Loucy (cell line): Measurements from ENCODE around the gene CCDC121.

Source experiments
- H2AFZ ChIP-seq: fragments of 200-600 bp; sonication (generic); 2 replicates; pipeline ENCODE4 v1.6.0; 2016; ENCODE audit warnings: antibody characterized with exemption, mild to moderate bottlenecking, low read length, moderate library complexity
- H3F3A ChIP-seq: fragments of 200-600 bp; 2 replicates; pipeline ENCODE4 v1.6.0; 2016; ENCODE audit warnings: antibody characterized with exemption, low read depth, mild to moderate bottlenecking
- H3K27me3 ChIP-seq: fragments of 200-600 bp; sonication (generic); 2 replicates; pipeline ENCODE4 v1.6.1; 2014; ENCODE audit warnings: low read length, mild to moderate bottlenecking; ENCODE audit not compliant: insufficient read depth, poor library complexity, severe bottlenecking
- H3K36me3 ChIP-seq: fragments of 200-600 bp; sonication (generic); 2 replicates; pipeline ENCODE4 v1.6.1; 2016; ENCODE audit warnings: low read length; ENCODE audit not compliant: insufficient read depth
- H3K4me1 ChIP-seq: fragments of 200-600 bp; sonication (generic); 2 replicates; pipeline ENCODE4 v1.5.1; 2014; ENCODE audit warnings: low read length, mild to moderate bottlenecking; ENCODE audit not compliant: insufficient read depth, poor library complexity, severe bottlenecking
- H3K4me2 ChIP-seq: fragments of 200-600 bp; sonication (generic); 2 replicates; pipeline ENCODE4 v1.6.0; 2014; ENCODE audit warnings: antibody characterized with exemption, low read length, low read depth, mild to moderate bottlenecking; ENCODE audit not compliant: poor library complexity, severe bottlenecking
- H3K4me3 ChIP-seq: fragments of 200-600 bp; sonication (generic); 2 replicates; pipeline ENCODE4 v1.5.1; 2014; ENCODE audit warnings: low read length, mild to moderate bottlenecking, mixed read lengths; ENCODE audit not compliant: poor library complexity, severe bottlenecking
- H3K79me2 ChIP-seq: fragments of 200-600 bp; sonication (generic); 2 replicates; pipeline ENCODE4 v1.6.1; 2014; ENCODE audit warnings: low read length; ENCODE audit not compliant: insufficient read depth
- H3K9ac ChIP-seq: fragments of 200-600 bp; sonication (generic); 2 replicates; pipeline ENCODE4 v1.6.0; 2014; ENCODE audit warnings: mild to moderate bottlenecking, low read depth, low read length, moderate library complexity; ENCODE audit not compliant: poor library complexity, severe bottlenecking
- H3K9me2 ChIP-seq: fragments of 200-600 bp; sonication (generic); replicated peaks from 2 replicates; pipeline ENCODE4 v1.6.1; 2016; ENCODE audit warnings: low read depth, low read length, mixed read lengths
- H3K9me3 ChIP-seq: fragments of 200-600 bp; sonication (generic); 2 replicates; pipeline ENCODE4 v1.6.1; 2014; ENCODE audit warnings: mild to moderate bottlenecking, antibody characterized with exemption, low read length, low read depth; ENCODE audit not compliant: insufficient read depth
- H4K20me1 ChIP-seq: fragments of 200-600 bp; sonication (generic); 2 replicates; pipeline ENCODE4 v1.6.0; 2014; ENCODE audit warnings: antibody characterized with exemption, low read length, mild to moderate bottlenecking; ENCODE audit not compliant: insufficient read depth, poor library complexity, severe bottlenecking
- EZH2phosphoT487 ChIP-seq: fragments of 200-600 bp; IDR thresholded peaks from 2 replicates; pipeline ENCODE4 v1.6.1; 2018; ENCODE audit warnings: antibody characterized with exemption, mild to moderate bottlenecking, moderate library complexity, borderline replicate concordance
- TF ChIP-seq, protein P1 (sequence below): fragments of 200-600 bp; sonication (generic); conservative IDR thresholded peaks from 2 replicates; pipeline ENCODE4 v1.5.1; 2014; ENCODE audit warnings: mild to moderate bottlenecking, antibody characterized with exemption, low read length

The CCDC121 gene

DNA sequence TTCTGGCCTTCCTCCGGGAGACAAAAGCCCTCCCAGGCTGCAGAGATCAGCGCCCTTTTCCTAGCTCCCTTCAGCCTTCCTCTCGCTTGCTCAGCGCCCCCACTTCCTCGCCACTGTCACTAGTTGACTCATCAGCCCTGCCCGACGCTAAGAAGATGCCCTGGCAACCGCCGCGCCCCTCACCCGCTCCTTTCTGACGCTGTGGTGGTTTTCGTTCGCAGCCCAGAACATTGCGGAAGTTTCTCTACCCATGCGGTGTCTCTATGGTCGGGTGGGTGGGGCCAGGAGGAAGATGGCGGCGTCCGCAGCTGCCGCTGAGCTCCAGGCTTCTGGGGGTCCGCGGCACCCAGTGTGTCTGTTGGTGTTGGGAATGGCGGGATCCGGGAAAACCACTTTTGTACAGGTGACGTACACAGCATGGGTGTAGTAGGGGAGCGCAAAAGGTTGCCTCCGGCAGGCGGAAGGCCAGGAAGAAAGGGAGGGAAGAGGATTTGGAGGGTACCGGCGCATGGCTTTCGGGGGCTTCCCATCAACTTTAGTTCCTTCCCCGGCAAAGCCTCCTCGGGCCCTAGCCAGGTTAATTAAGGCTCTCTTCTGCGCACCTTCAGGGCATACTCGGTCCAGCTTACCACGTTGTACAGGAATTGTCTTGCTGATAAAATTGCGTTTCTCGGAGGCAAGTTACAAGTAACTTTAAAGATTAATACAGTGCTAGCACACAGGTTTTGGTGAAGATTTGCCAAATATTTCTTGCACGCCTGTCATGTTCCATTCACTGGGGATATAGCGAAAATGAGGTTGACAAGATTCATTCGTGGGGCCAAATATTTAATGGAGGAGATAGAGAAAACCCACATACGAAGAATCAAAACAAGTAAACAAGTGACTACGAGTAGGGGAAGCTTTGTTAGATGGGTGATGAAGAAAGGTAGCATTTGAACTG lies at the start of gene CCDC121, which contains the start of gene GPN1:
Gene CCDC121, minus strand, starts transcription at position 246 of the 943 bp plus-strand sequence. CDS start 1,213 bp downstream, outside the sequence.
Gene GPN1, plus strand, starts transcription at position 284 of the 943 bp plus-strand sequence. Its CDS starts 9 bp downstream, at position 293.
- TF ChIP-seq EZH2phosphoT487: no peak
- TF ChIP-seq, protein P1, sequence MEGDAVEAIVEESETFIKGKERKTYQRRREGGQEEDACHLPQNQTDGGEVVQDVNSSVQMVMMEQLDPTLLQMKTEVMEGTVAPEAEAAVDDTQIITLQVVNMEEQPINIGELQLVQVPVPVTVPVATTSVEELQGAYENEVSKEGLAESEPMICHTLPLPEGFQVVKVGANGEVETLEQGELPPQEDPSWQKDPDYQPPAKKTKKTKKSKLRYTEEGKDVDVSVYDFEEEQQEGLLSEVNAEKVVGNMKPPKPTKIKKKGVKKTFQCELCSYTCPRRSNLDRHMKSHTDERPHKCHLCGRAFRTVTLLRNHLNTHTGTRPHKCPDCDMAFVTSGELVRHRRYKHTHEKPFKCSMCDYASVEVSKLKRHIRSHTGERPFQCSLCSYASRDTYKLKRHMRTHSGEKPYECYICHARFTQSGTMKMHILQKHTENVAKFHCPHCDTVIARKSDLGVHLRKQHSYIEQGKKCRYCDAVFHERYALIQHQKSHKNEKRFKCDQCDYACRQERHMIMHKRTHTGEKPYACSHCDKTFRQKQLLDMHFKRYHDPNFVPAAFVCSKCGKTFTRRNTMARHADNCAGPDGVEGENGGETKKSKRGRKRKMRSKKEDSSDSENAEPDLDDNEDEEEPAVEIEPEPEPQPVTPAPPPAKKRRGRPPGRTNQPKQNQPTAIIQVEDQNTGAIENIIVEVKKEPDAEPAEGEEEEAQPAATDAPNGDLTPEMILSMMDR: no peak
- peak within 1 kb of the TSS; percentile 90 for H3K9ac ChIP-seq
- peak within 1 kb of the TSS; percentile 83 for H3K4me2 ChIP-seq
- H3K27me3 ChIP-seq: no peaks in the 10 kb centered on the region
- H4K20me1 ChIP-seq: no peaks in the 10 kb centered on the region
- peak within 1 kb of the TSS; percentile 97 for H2AFZ ChIP-seq
- no peaks in the 10 kb centered on the region for H3F3A ChIP-seq
- peaks cover 12% of the 10 kb centered on the region for H3K4me1 ChIP-seq
- H3K36me3 ChIP-seq: peaks cover 16% of the 10 kb centered on the region; the same call in 1 of the 2 replicates
- peaks cover 26% of the 10 kb centered on the region for H3K79me2 ChIP-seq
- no peaks in the 10 kb centered on the region for H3K9me2 ChIP-seq
- peak within 1 kb of the TSS; percentile 93 for H3K4me3 ChIP-seq
- no peaks in the 10 kb centered on the region for H3K9me3 ChIP-seq

DNA sequence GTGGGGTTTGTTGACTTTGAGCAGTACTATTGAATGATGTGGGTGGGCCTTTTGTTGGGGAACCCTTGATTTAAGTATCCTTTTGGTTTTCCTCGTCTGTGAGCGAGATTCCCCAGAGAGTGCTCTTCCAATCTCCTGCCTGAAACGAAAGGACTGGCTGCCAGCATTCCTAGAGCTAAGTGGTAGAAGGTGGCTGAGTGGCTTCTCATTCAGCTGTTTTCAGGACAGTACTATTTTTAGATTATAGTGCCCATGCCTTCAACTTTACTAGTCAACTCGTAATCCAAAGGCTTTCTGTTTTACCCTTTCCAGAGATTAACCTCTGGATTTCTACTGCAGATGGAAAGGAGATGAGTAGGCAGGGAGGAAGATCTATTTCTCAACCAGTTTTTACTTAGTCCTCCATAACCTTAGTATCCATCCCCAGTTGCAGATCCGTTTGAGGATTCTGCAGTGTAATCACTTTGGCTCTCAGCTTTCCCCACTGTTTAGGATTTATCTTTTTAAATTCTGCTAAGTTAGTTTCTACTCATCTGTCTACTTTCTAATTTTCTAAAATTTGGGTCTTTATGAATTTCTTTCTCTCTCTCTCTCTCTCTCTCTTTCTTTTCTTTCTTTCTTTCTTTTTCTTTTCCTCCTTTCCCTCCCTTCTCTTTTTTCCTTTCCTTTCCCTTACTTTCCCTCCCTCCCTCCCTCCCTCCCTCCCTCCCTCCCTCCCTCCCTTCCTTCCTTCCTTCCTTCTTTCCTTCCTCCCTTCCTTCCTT lies 44.1 kb upstream of the CCDC121 start:
- no peak overlapping the region for H3K4me3 ChIP-seq
- H3K79me2 ChIP-seq: no peaks in the 10 kb centered on the region
- no peaks in the 10 kb centered on the region for H3K4me1 ChIP-seq
- H3F3A ChIP-seq: no peaks in the 10 kb centered on the region
- H3K4me2 ChIP-seq: no peak overlapping the region
- TF ChIP-seq EZH2phosphoT487: no peak
- TF ChIP-seq, protein P1: no peak
- H3K9me3 ChIP-seq: no peaks in the 10 kb centered on the region
- no peaks in the 10 kb centered on the region for H3K27me3 ChIP-seq
- no peaks in the 10 kb centered on the region for H3K9me2 ChIP-seq
- peaks cover 37% of the 10 kb centered on the region for H3K36me3 ChIP-seq
- H3K9ac ChIP-seq: no peak overlapping the region
- no peaks in the 10 kb centered on the region for H4K20me1 ChIP-seq
- H2AFZ ChIP-seq: no peak overlapping the region

DNA sequence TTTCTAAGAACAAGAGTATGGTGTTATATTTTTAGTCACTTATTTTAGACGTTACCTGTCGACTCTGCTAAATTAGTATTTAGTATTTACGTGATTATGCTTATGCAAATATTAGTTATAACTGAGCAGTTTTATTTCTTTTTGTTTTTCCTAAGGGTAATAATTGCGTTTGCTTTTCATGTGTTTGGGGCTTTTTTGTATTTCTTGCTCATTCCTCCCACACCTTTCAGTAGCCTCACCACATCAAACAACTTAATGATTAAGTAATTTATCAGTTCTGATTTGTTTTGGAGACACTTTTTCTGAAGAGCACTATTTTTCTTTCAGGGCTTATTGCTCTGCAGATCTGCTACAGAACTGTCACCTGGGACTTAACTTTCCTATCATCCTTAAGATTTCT lies 42.4 kb upstream of the CCDC121 start:
- Histone ChIP-seq H3K27me3 (no peaks in the 10 kb centered on the region), H3K9me2 (no peaks in the 10 kb centered on the region), H2AFZ (no peak overlapping the region), H3K4me2 (no peak overlapping the region), H3K9me3 (no peaks in the 10 kb centered on the region), H3K36me3 (peaks cover 26% of the 10 kb centered on the region), H3K79me2 (no peaks in the 10 kb centered on the region), H4K20me1 (no peaks in the 10 kb centered on the region), H3K9ac (no peak overlapping the region), H3F3A (no peaks in the 10 kb centered on the region), H3K4me3 (no peak overlapping the region), H3K4me1 (no peaks in the 10 kb centered on the region)
- TF ChIP-seq EZH2phosphoT487: no peak
- TF ChIP-seq, protein P1: no peak
